Measurements from ENCODE around the gene LETM1.

- TF ChIP-seq, protein P1, sequence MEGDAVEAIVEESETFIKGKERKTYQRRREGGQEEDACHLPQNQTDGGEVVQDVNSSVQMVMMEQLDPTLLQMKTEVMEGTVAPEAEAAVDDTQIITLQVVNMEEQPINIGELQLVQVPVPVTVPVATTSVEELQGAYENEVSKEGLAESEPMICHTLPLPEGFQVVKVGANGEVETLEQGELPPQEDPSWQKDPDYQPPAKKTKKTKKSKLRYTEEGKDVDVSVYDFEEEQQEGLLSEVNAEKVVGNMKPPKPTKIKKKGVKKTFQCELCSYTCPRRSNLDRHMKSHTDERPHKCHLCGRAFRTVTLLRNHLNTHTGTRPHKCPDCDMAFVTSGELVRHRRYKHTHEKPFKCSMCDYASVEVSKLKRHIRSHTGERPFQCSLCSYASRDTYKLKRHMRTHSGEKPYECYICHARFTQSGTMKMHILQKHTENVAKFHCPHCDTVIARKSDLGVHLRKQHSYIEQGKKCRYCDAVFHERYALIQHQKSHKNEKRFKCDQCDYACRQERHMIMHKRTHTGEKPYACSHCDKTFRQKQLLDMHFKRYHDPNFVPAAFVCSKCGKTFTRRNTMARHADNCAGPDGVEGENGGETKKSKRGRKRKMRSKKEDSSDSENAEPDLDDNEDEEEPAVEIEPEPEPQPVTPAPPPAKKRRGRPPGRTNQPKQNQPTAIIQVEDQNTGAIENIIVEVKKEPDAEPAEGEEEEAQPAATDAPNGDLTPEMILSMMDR (IDR thresholded peaks at IDR 0.05 in 8 of 11, conservative IDR thresholded peaks at IDR 0.05 in 3 of 11) = no peak
- no peak for TF ChIP-seq POLR2A (IDR thresholded peaks at IDR 0.05)
- no peak for TF ChIP-seq POLR2AphosphoS5 (IDR thresholded peaks at IDR 0.05)
Measured at GRCh38 chr4:1890979-1891570, 35.1 kb upstream of the LETM1 start.
